HEK293 (cell line): ENCODE data around the gene REPS2.

Experiments
- CTCF ChIA-PET: fragments of 350-600 bp; formaldehyde crosslinking; extraction: SDS; loops from one replicate; lab custom pipeline; 2021; ENCODE audit warnings: antibody characterized with exemption; lab: Yijun Ruan, JAX
- POLR2A ChIA-PET: fragments of 300-600 bp; formaldehyde crosslinking; extraction: SDS; loops from one replicate; lab custom pipeline; 2020; ENCODE audit warnings: antibody characterized with exemption, inconsistent platforms; lab: Yijun Ruan, JAX
- H3K27ac ChIP-seq: fragments of 200-500 bp; sonication (Bioruptor generic); 2 replicates; pipeline ENCODE4 v1.5.1; 2014; ENCODE audit warnings: low read depth, low read length, control low read depth, inconsistent platforms; ENCODE audit errors: extremely low read depth
- H3K36me3 ChIP-seq, 2 experiments: fragments of 200-500 bp in 1 of 2; sonication (Bioruptor generic) in 1 of 2; 1 replicate in 1 of 2; 2 replicates in 1 of 2; pipeline ENCODE4 v1.5.1; 2014 to 2017; ENCODE audit warnings: inconsistent platforms in 2 of 2, low read length in 2 of 2; ENCODE audit not compliant: control insufficient read depth in 2 of 2, insufficient read depth in 1 of 2
- H3K4me1 ChIP-seq: fragments of 200-500 bp; sonication (Bioruptor generic); 2 replicates; pipeline ENCODE4 v1.5.1; 2014; ENCODE audit warnings: mild to moderate bottlenecking, low read length, inconsistent platforms; ENCODE audit not compliant: control insufficient read depth, insufficient read depth
- H3K4me3 ChIP-seq: 2 replicates; pipeline ENCODE4 v1.5.1; 2011; ENCODE audit warnings: low read depth, mild to moderate bottlenecking, control low read depth, low read length, moderate library complexity
- H3K9me3 ChIP-seq: fragments of 200-500 bp; sonication (Bioruptor generic); 2 replicates; pipeline ENCODE4 v1.5.1; 2014; ENCODE audit warnings: low read depth, low read length, inconsistent platforms; ENCODE audit not compliant: control insufficient read depth, insufficient read depth
- CTCF ChIP-seq: fragments of 450-650 bp; formaldehyde crosslinking; IDR thresholded peaks from 2 replicates; pipeline ENCODE4 v1.5.1; 2016; ENCODE audit warnings: missing biosample characterization, missing genetic modification characterization
- GLI4 ChIP-seq: fragments of 450-650 bp; formaldehyde crosslinking; IDR thresholded peaks from 2 replicates; pipeline ENCODE4 v1.5.1; 2016; ENCODE audit warnings: missing biosample characterization, missing genetic modification characterization
- HIC1 ChIP-seq: fragments of 450-650 bp; formaldehyde crosslinking; IDR thresholded peaks from 2 replicates; pipeline ENCODE4 v1.5.1; 2016; ENCODE audit warnings: missing biosample characterization, missing genetic modification characterization
- HOXD13 ChIP-seq: sonication (generic); formaldehyde crosslinking; IDR thresholded peaks from 2 replicates; pipeline ENCODE4 v1.8.0; 2022; ENCODE audit warnings: missing genetic modification reagents, borderline replicate concordance
- IKZF3 ChIP-seq: fragments of 450-650 bp; IDR thresholded peaks from 2 replicates; pipeline ENCODE4 v1.5.0; 2018; ENCODE audit warnings: missing biosample characterization, mild to moderate bottlenecking, missing genetic modification characterization, moderate library complexity
- KLF1 ChIP-seq: fragments of 450-650 bp; formaldehyde crosslinking; IDR thresholded peaks from 2 replicates; pipeline ENCODE4 v1.5.1; 2016; ENCODE audit warnings: missing biosample characterization, missing genetic modification characterization
- KLF9 ChIP-seq: fragments of 450-650 bp; formaldehyde crosslinking; IDR thresholded peaks from 2 replicates; pipeline ENCODE4 v1.5.1; 2016; ENCODE audit warnings: missing biosample characterization, missing genetic modification characterization, low read depth
- SCRT2 ChIP-seq: fragments of 450-650 bp; formaldehyde crosslinking; IDR thresholded peaks from 2 replicates; pipeline ENCODE4 v1.5.1; 2016; ENCODE audit warnings: missing biosample characterization, missing genetic modification characterization
- ZBTB17 ChIP-seq: fragments of 450-650 bp; formaldehyde crosslinking; IDR thresholded peaks from 2 replicates; pipeline ENCODE4 v1.5.1; 2016; ENCODE audit warnings: missing biosample characterization, missing genetic modification characterization
- ZBTB21 ChIP-seq: fragments of 450-650 bp; formaldehyde crosslinking; IDR thresholded peaks from 2 replicates; pipeline ENCODE4 v1.5.1; 2017; ENCODE audit warnings: missing biosample characterization, missing genetic modification characterization
- ZNF169 ChIP-seq: fragments of 450-650 bp; formaldehyde crosslinking; IDR thresholded peaks from 2 replicates; pipeline ENCODE4 v1.5.1; 2016; ENCODE audit warnings: missing biosample characterization, missing genetic modification characterization
- ZNF473 ChIP-seq: fragments of 450-650 bp; formaldehyde crosslinking; IDR thresholded peaks from 2 replicates; pipeline ENCODE4 v1.5.1; 2017; ENCODE audit warnings: missing biosample characterization, missing genetic modification characterization
- ZNF555 ChIP-seq: fragments of 450-650 bp; formaldehyde crosslinking; conservative IDR thresholded peaks from 2 replicates; pipeline ENCODE4 v1.5.1; 2017; ENCODE audit warnings: missing biosample characterization, mild to moderate bottlenecking, missing genetic modification characterization, inconsistent platforms
- ZNF654 ChIP-seq: fragments of 450-650 bp; formaldehyde crosslinking; IDR thresholded peaks from 2 replicates; pipeline ENCODE4 v1.5.1; 2016; ENCODE audit warnings: low read depth, missing biosample characterization, missing genetic modification characterization
- ZNF664 ChIP-seq: fragments of 450-650 bp; formaldehyde crosslinking; IDR thresholded peaks from 2 replicates; pipeline ENCODE4 v1.5.1; 2016; ENCODE audit warnings: missing biosample characterization, missing genetic modification characterization
- ZNF692 ChIP-seq: fragments of 450-650 bp; formaldehyde crosslinking; IDR thresholded peaks from 2 replicates; pipeline ENCODE4 v1.5.1; 2016; ENCODE audit warnings: missing biosample characterization, missing genetic modification characterization

Gene REPS2

GRCh38 chrX:17046478-17047097 lies 100.1 kb downstream of the REPS2 start:
- no peaks in the 10 kb centered on the region for H3K9me3 ChIP-seq
- H3K27ac ChIP-seq: no peak overlapping the region
- TF ChIP-seq CTCF (peak; percentile 67), ZNF654 (tag by site-specific recombination) (peak; percentile 84), IKZF3 (tag by site-specific recombination) (0 out of 2 replicates have a peak, but pooled peaks have one; percentile 21), ZBTB17 (tag by site-specific recombination) (peak; percentile 47; the same call in 1 of the 2 replicates), ZNF555 (tag by site-specific recombination) (no peak), HOXD13 (CRISPR knock-in tag) (0 out of 2 replicates have a peak, but pooled peaks have one; percentile 40)
- TF ChIP-seq, all 188 proteins: peak for 5
- POLR2A ChIA-PET: interaction anchor here (0.5 to 1.5 kb wide), 4 partner anchors 23 to 288 kb away, joined by 3 to 5 read pairs (median 3); partner anchors contain the start of gene RBBP7
- Histone ChIP-seq H3K4me3 (no peak overlapping the region), H3K4me1 (no peaks in the 10 kb centered on the region), H3K36me3 (no peaks in the 10 kb centered on the region)
- CTCF ChIA-PET: interaction anchor here (0.6 to 15.1 kb wide), 52 partner anchors 9 to 347 kb away, joined by 3 to 192 read pairs (median 5); partner anchors contain the start of gene REPS2

- TF ChIP-seq ZBTB21 (tag by site-specific recombination) (no peak), KLF1 (tag by site-specific recombination) (no peak), SCRT2 (tag by site-specific recombination) (no peak), ZNF169 (tag by site-specific recombination) (no peak), GLI4 (no peak)
- no peaks in the 10 kb centered on the region for H3K36me3 ChIP-seq
- no peak overlapping the region for H3K4me3 ChIP-seq
- no peak overlapping the region for H3K27ac ChIP-seq
- no peaks in the 10 kb centered on the region for H3K9me3 ChIP-seq
- POLR2A ChIA-PET: interaction anchor here (0.5 to 1.5 kb wide), 2 partner anchors 23 to 177 kb away, joined by 3 to 5 read pairs; partner anchors contain the start of gene RBBP7
- no peaks in the 10 kb centered on the region for H3K4me1 ChIP-seq
- CTCF ChIA-PET: interaction anchor here (0.6 to 15.1 kb wide), 42 partner anchors 10 to 347 kb away, joined by 3 to 192 read pairs (median 6); partner anchors contain the start of gene REPS2
Observed at GRCh38 chrX:17047224-17047623, 100.8 kb downstream of the REPS2 start.

- POLR2A ChIA-PET: no interaction called here
- CTCF ChIA-PET: interaction anchor here (0.7 to 3.6 kb wide), 6 partner anchors 10 to 1374 kb away, joined by 3 to 13 read pairs (median 4); no protein-coding TSS in a partner anchor
- H3K36me3 ChIP-seq: no peaks in the 10 kb centered on the region
- H3K4me1 ChIP-seq: no peaks in the 10 kb centered on the region
- no peaks in the 10 kb centered on the region for H3K9me3 ChIP-seq
- no peak overlapping the region for H3K4me3 ChIP-seq
- TF ChIP-seq ZNF692 (tag by site-specific recombination) (no peak), HIC1 (tag by site-specific recombination) (no peak), ZNF664 (tag by site-specific recombination) (no peak), KLF9 (tag by site-specific recombination) (no peak), ZNF473 (tag by site-specific recombination) (no peak)
- no peak overlapping the region for H3K27ac ChIP-seq
Observed at GRCh38 chrX:17052210-17052609, 105.8 kb downstream of the REPS2 start.
